Mammary epithelial cell (primary cell): ENCODE data around the gene ECE2.

Experiments used
- CTCF ChIP-seq, 2 donors: IDR thresholded peaks in 1 of 2; conservative IDR thresholded peaks in 1 of 2; 2 replicates each; pipeline ENCODE4 v1.5.1; 2011 to 2012; ENCODE audit warnings: inconsistent platforms in 2 of 2, low read length in 2 of 2, mild to moderate bottlenecking in 2 of 2, control low read depth in 1 of 2, low read depth in 1 of 2; ENCODE audit not compliant: insufficient read depth in 1 of 2; ENCODE audit errors: extremely low read depth in 1 of 2
- EZH2 ChIP-seq: IDR thresholded peaks from 2 replicates; pipeline ENCODE4 v1.6.1; 2012; ENCODE audit warnings: low read length, inconsistent platforms, borderline replicate concordance

- TF ChIP-seq CTCF (conservative IDR thresholded peaks at IDR 0.05 in 1 of 2, IDR thresholded peaks at IDR 0.05 in 1 of 2; ENCODE audit: extremely low read depth in 1 of 2, insufficient read depth in 1 of 2, low read depth in 1 of 2, low read length in 2 of 2) (no peak), EZH2 (no peak)
These were observed 39.1 kb downstream of the ECE2 start for GRCh38 chr3:184314700-184315542.
